Measurements from ENCODE around the gene C2orf81.

- no peak for TF ChIP-seq CTCF (IDR thresholded peaks at IDR 0.05)
- no peak for TF ChIP-seq MAX (IDR thresholded peaks at IDR 0.05; ENCODE audit: low read depth)
- no peak for TF ChIP-seq JUND (IDR thresholded peaks at IDR 0.05)
Observed at GRCh38 chr2:74366036-74366435, 55.4 kb downstream of the C2orf81 start.
